HEK293 (cell line): ENCODE measurements around the gene CD5L.

Experiments
- CTCF ChIP-seq: fragments of 450-650 bp; formaldehyde crosslinking; IDR thresholded peaks from 2 replicates; pipeline ENCODE4 v1.5.1; 2016; ENCODE audit warnings: missing biosample characterization, missing genetic modification characterization
- KLF16 ChIP-seq: fragments of 450-650 bp; formaldehyde crosslinking; IDR thresholded peaks from 2 replicates; pipeline ENCODE4 v1.5.1; 2017; ENCODE audit warnings: missing biosample characterization, missing genetic modification characterization
- OVOL3 ChIP-seq: fragments of 450-650 bp; formaldehyde crosslinking; IDR thresholded peaks from 2 replicates; pipeline ENCODE4 v1.5.1; 2016; ENCODE audit warnings: missing biosample characterization, missing genetic modification characterization
- PATZ1 ChIP-seq: fragments of 450-650 bp; formaldehyde crosslinking; IDR thresholded peaks from 2 replicates; pipeline ENCODE4 v1.5.1; 2016; ENCODE audit warnings: missing biosample characterization, missing genetic modification characterization
- PRDM6 ChIP-seq: fragments of 450-650 bp; formaldehyde crosslinking; IDR thresholded peaks from 2 replicates; pipeline ENCODE4 v1.5.1; 2017; ENCODE audit warnings: missing biosample characterization, missing genetic modification characterization
- ZBTB11 ChIP-seq: fragments of 450-650 bp; formaldehyde crosslinking; conservative IDR thresholded peaks from 2 replicates; pipeline ENCODE4 v1.5.1; 2016; ENCODE audit warnings: low read depth, missing biosample characterization, missing genetic modification characterization
- ZBTB21 ChIP-seq: fragments of 450-650 bp; formaldehyde crosslinking; IDR thresholded peaks from 2 replicates; pipeline ENCODE4 v1.5.1; 2017; ENCODE audit warnings: missing biosample characterization, missing genetic modification characterization
- ZIC2 ChIP-seq: fragments of 450-650 bp; formaldehyde crosslinking; IDR thresholded peaks from 2 replicates; pipeline ENCODE4 v1.5.1; 2016; ENCODE audit warnings: missing biosample characterization, missing genetic modification characterization
- ZNF114 ChIP-seq: fragments of 450-650 bp; formaldehyde crosslinking; IDR thresholded peaks from 2 replicates; pipeline ENCODE4 v1.5.0; 2017; ENCODE audit warnings: missing biosample characterization, missing genetic modification characterization
- ZNF423 ChIP-seq: fragments of 450-650 bp; formaldehyde crosslinking; IDR thresholded peaks from 2 replicates; pipeline ENCODE4 v1.5.1; 2016; ENCODE audit warnings: missing biosample characterization, missing genetic modification characterization
- ZNF580 ChIP-seq: fragments of 450-650 bp; formaldehyde crosslinking; IDR thresholded peaks from 2 replicates; pipeline ENCODE4 v1.5.1; 2016; ENCODE audit warnings: missing biosample characterization, missing genetic modification characterization
- ZNF639 ChIP-seq: fragments of 450-650 bp; formaldehyde crosslinking; IDR thresholded peaks from 2 replicates; pipeline ENCODE4 v1.5.1; 2016; ENCODE audit warnings: missing biosample characterization, missing genetic modification characterization
- ZNF776 ChIP-seq: fragments of 450-650 bp; formaldehyde crosslinking; IDR thresholded peaks from 2 replicates; pipeline ENCODE4 v1.5.0; 2017; ENCODE audit warnings: missing biosample characterization, missing genetic modification characterization, borderline replicate concordance

- no peak for TF ChIP-seq KLF16
- TF ChIP-seq ZBTB11 (tag by site-specific recombination): no peak
- no peak for TF ChIP-seq CTCF (tag by site-specific recombination)
- TF ChIP-seq ZNF639 (tag by site-specific recombination): no peak
- TF ChIP-seq ZIC2 (tag by site-specific recombination): no peak
- TF ChIP-seq ZNF114: no peak
- TF ChIP-seq ZNF776: no peak
- no peak for TF ChIP-seq ZNF580 (tag by site-specific recombination)
- no peak for TF ChIP-seq PRDM6 (tag by site-specific recombination)
- no peak for TF ChIP-seq PATZ1 (tag by site-specific recombination)
- no peak for TF ChIP-seq ZBTB21 (tag by site-specific recombination)
- TF ChIP-seq OVOL3: no peak
- no peak for TF ChIP-seq ZNF423 (tag by site-specific recombination)
Measured at GRCh38 chr1:157852476-157852875, 10.9 kb upstream of the CD5L start.
